Right lobe of liver (tissue), 4 donors: ENCODE measurements around the gene TENM4.

Experiments used
- POLR2A ChIP-seq: fragments of 450-650 bp; IDR thresholded peaks from one replicate; pipeline ENCODE4 v1.6.1; 2017; ENCODE audit warnings: antibody characterized with exemption, mild to moderate bottlenecking
- TF ChIP-seq, protein P1 (sequence below), 4 donors: fragments of 200-600 bp in 3 of 4; fragments of 450-650 bp in 1 of 4; IDR thresholded peaks; one replicate each; pipeline versions ENCODE4 v1.5.1 to v1.8.0; 2016 to 2022; ENCODE audit warnings: antibody characterized with exemption in 4 of 4, mild to moderate bottlenecking in 2 of 4
- donor health status: DM: no; HTN: no; CAD: no.
- donor health status: DM: no; HTN: no; CAD: no.
- donor health status: DM: no; HTN: yes; CAD: no.

GRCh38 chr11:79092791-79093353 is 348.0 kb downstream of the TENM4 start:
- TF ChIP-seq, protein P1, sequence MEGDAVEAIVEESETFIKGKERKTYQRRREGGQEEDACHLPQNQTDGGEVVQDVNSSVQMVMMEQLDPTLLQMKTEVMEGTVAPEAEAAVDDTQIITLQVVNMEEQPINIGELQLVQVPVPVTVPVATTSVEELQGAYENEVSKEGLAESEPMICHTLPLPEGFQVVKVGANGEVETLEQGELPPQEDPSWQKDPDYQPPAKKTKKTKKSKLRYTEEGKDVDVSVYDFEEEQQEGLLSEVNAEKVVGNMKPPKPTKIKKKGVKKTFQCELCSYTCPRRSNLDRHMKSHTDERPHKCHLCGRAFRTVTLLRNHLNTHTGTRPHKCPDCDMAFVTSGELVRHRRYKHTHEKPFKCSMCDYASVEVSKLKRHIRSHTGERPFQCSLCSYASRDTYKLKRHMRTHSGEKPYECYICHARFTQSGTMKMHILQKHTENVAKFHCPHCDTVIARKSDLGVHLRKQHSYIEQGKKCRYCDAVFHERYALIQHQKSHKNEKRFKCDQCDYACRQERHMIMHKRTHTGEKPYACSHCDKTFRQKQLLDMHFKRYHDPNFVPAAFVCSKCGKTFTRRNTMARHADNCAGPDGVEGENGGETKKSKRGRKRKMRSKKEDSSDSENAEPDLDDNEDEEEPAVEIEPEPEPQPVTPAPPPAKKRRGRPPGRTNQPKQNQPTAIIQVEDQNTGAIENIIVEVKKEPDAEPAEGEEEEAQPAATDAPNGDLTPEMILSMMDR (IDR thresholded peaks at IDR 0.05): no peak
- no peak for TF ChIP-seq POLR2A
